B cell (primary cell): Measurements from ENCODE around the gene CNTN4. TPM values are rescaled to one million over a fixed set of nuclear protein-coding genes. Genes with fewer than 3 reads are reported as not detected.

ENCODE experiments used
- ATAC-seq: fragments of 200-7000 bp; cut with Tn5 transposase; one replicate; pipeline ENCODE4 v1.10.0; 2021; ENCODE audit warnings: low read depth, mild to moderate bottlenecking, moderate number of reproducible peaks, moderate library complexity
- CTCF ChIA-PET: fragments of 350-600 bp; sonication (Branson Sonifier 250); formaldehyde crosslinking; loops from one replicate; lab custom pipeline; 2021; ENCODE audit warnings: antibody characterized with exemption, inconsistent platforms; lab: Charles Lee
- POLR2A ChIA-PET: fragments of 350-600 bp; sonication (Branson Sonifier 250); formaldehyde crosslinking; loops from one replicate; lab custom pipeline; 2021; ENCODE audit warnings: antibody characterized with exemption; lab: Charles Lee
- DNase-seq: peaks from one replicate; pipeline ENCODE4 v3.0.0; 2013
- H2AFZ ChIP-seq: 2 replicates; pipeline ENCODE4 v1.6.1; 2012; ENCODE audit warnings: mild to moderate bottlenecking, low read depth, low read length; ENCODE audit not compliant: insufficient read depth, poor library complexity, severe bottlenecking
- H3K27ac ChIP-seq, 2 donors: 1 replicate in 1 of 2; 2 replicates in 1 of 2; pipeline ENCODE4 v1.5.1; 2012 to 2013; ENCODE audit warnings: low read length in 2 of 2, mild to moderate bottlenecking in 2 of 2, moderate library complexity in 1 of 2
- H3K27me3 ChIP-seq, 4 experiments: fragments of 200-600 bp in 1 of 4; sonication (generic) in 1 of 4; replicated peaks in 1 of 4; 1 replicate in 2 of 4; 2 replicates in 2 of 4; pipeline versions ENCODE4 v1.6.1 to v1.7.0; 2013 to 2016; ENCODE audit warnings: low read length in 3 of 4, mild to moderate bottlenecking in 2 of 4, mixed read lengths in 1 of 4, moderate library complexity in 1 of 4; ENCODE audit not compliant: insufficient read depth in 4 of 4, control insufficient read depth in 3 of 4; ENCODE audit errors: control extremely low read depth in 1 of 4
- H3K36me3 ChIP-seq, 2 experiments: replicated peaks in 1 of 2; 1 replicate in 1 of 2; 2 replicates in 1 of 2; pipeline versions ENCODE4 v1.6.1 to v1.7.1; 2013; ENCODE audit warnings: low read length in 1 of 2; ENCODE audit not compliant: insufficient read depth in 2 of 2, control insufficient read depth in 1 of 2; ENCODE audit errors: control extremely low read depth in 1 of 2, extremely low read depth in 1 of 2
- H3K4me1 ChIP-seq, 2 donors: fragments of 200-600 bp in 1 of 2; sonication (generic) in 1 of 2; 1 replicate in 1 of 2; 2 replicates in 1 of 2; pipeline versions ENCODE4 v1.5.1 to v1.6.1; 2013 to 2017; ENCODE audit warnings: low read length in 2 of 2; ENCODE audit not compliant: control insufficient read depth in 2 of 2, insufficient read depth in 2 of 2
- H3K4me2 ChIP-seq: replicated peaks from 2 replicates; pipeline ENCODE3; 2012; ENCODE audit warnings: mild to moderate bottlenecking, low read depth, low read length; ENCODE audit not compliant: poor library complexity, severe bottlenecking
- H3K4me3 ChIP-seq, 5 experiments: fragments of 200-600 bp in 1 of 5; sonication (generic) in 1 of 5; 1 replicate in 3 of 5; 2 replicates in 2 of 5; pipeline versions ENCODE4 v1.5.1 to v1.7.0; 2011 to 2016; ENCODE audit warnings: low read length in 4 of 5, mild to moderate bottlenecking in 4 of 5, low read depth in 2 of 5, control low read depth in 1 of 5, moderate library complexity in 1 of 5; ENCODE audit not compliant: insufficient read depth in 1 of 5; ENCODE audit errors: control extremely low read depth in 1 of 5, extremely low read depth in 1 of 5
- H3K79me2 ChIP-seq: fragments of 200-600 bp; sonication (generic); one replicate; pipeline ENCODE4 v1.6.0; 2016; ENCODE audit warnings: low read length; ENCODE audit not compliant: control insufficient read depth, insufficient read depth
- H3K9ac ChIP-seq: fragments of 200-600 bp; sonication (generic); 2 replicates; pipeline ENCODE4 v1.6.1; 2017; ENCODE audit warnings: mild to moderate bottlenecking, low read length, moderate library complexity
- H3K9me3 ChIP-seq, 3 donors: one replicate each; pipeline versions ENCODE4 v1.6.1 to v1.7.1; 2013; ENCODE audit warnings: low read length in 2 of 3; ENCODE audit not compliant: control insufficient read depth in 2 of 3, insufficient read depth in 1 of 3; ENCODE audit errors: control extremely low read depth in 1 of 3
- H4K20me1 ChIP-seq: 2 replicates; pipeline ENCODE4 v1.6.0; 2012; ENCODE audit warnings: mild to moderate bottlenecking, low read length; ENCODE audit not compliant: insufficient read depth, control insufficient read depth, poor library complexity, severe bottlenecking
- H3K27ac Mint-ChIP-seq: one replicate; pipeline ENCODE4 v1.8.0; 2021; ENCODE audit warnings: mixed read lengths
- H3K27me3 Mint-ChIP-seq: one replicate; pipeline ENCODE4 v1.8.0; 2021; ENCODE audit warnings: mixed read lengths
- H3K4me1 Mint-ChIP-seq: one replicate; pipeline ENCODE4 v1.8.0; 2021; ENCODE audit warnings: mixed read lengths
- H3K4me3 Mint-ChIP-seq: one replicate; pipeline ENCODE4 v1.8.0; 2021; ENCODE audit warnings: mixed read lengths
- H3K9me3 Mint-ChIP-seq: one replicate; pipeline ENCODE4 v1.8.0; 2022; ENCODE audit warnings: mixed read lengths; ENCODE audit not compliant: insufficient read depth
- CTCF ChIP-seq: fragments of 200-600 bp; IDR thresholded peaks from one replicate; pipeline ENCODE4 v1.8.0; 2022; ENCODE audit warnings: antibody characterized with exemption, mild to moderate bottlenecking
- EZH2 ChIP-seq: IDR thresholded peaks from 2 replicates; pipeline ENCODE4 v1.6.1; 2012; ENCODE audit warnings: borderline replicate concordance, low read depth, mild to moderate bottlenecking, moderate library complexity, low read length; ENCODE audit not compliant: insufficient read depth, poor library complexity, severe bottlenecking
- WGBS: methylation state at CpG from one replicate; pipeline ENCODE4 v1.1.5; 2013; ENCODE audit warnings: missing lambda C conversion rate; ENCODE audit not compliant: insufficient coverage; 5-methylcytosine and 5-hydroxymethylcytosine counted together
- intact Hi-C: fragments of 100-400 bp; cut with micrococcal nuclease; formaldehyde crosslinking; loops from one replicate; pipeline ENCODE4 v1.10.0; 2022
- polyA plus RNA-seq: library from polyadenylated mRNA; depleted of rRNA; stranded (reverse); fragments of >200 nt; gene quantifications from 2 replicates; pipeline ENCODE4 v1.2.3, GENCODE V29; 2012
- total RNA-seq, 2 donors: library from RNA; stranded (reverse); fragments of 120-200 nt in 1 of 2; gene quantifications; 1 replicate in 1 of 2; 2 replicates in 1 of 2; pipeline versions ENCODE4 v1.2.3 to v1.2.4, GENCODE V29; 2013 to 2022

The CNTN4 gene
- total and polyA plus RNA-seq, 2 donors (not counting 1 experiment from before 2014, with no cell fraction given), result 0.05 TPM; not detected in 1

GRCh38 chr3:2391896-2392295 is 293.2 kb downstream of the CNTN4 start:
- H3K27me3 Mint-ChIP-seq, result no peaks in the 10 kb centered on the region
- Histone ChIP-seq H3K9me3 (peaks cover 0 to 4% (median 0%) of the 10 kb centered on the region in 3 donors), H3K4me3 (no peak overlapping the region), H3K36me3 (no peaks in the 10 kb centered on the region), H3K27ac (no peak overlapping the region), H3K4me1 (no peaks in the 10 kb centered on the region), H3K4me2 (no peak overlapping the region), H2AFZ (no peak overlapping the region), H4K20me1 (no peaks in the 10 kb centered on the region), H3K79me2 (no peaks in the 10 kb centered on the region), H3K9ac (no peak overlapping the region), H3K27me3 (no peaks in the 10 kb centered on the region)
- DNase-seq (no peak), ATAC-seq (no peak)
- no peaks in the 10 kb centered on the region for H3K4me1 Mint-ChIP-seq
- no peak overlapping the region for H3K4me3 Mint-ChIP-seq
- peaks cover 3% of the 10 kb centered on the region for H3K9me3 Mint-ChIP-seq
- no peak for TF ChIP-seq EZH2
- no peak for TF ChIP-seq CTCF
- intact Hi-C loops, result no loop called here
- CTCF ChIA-PET, result no interaction called here
- WGBS, result no CpG with 5 or more reads among the region's 4 CpGs
- POLR2A ChIA-PET, result no interaction called here
- H3K27ac Mint-ChIP-seq, result no peak overlapping the region

GRCh38 chr3:2392981-2393380 is 294.3 kb downstream of the CNTN4 start:
- CTCF ChIA-PET, result no interaction called here
- no peaks in the 10 kb centered on the region for H4K20me1 ChIP-seq
- no peak for ATAC-seq
- peaks cover 0 to 4% (median 0%) of the 10 kb centered on the region in 3 donors for H3K9me3 ChIP-seq
- H3K4me2 ChIP-seq, result no peak overlapping the region
- POLR2A ChIA-PET, result no interaction called here
- no peaks in the 10 kb centered on the region for H3K36me3 ChIP-seq
- no peak overlapping the region for H2AFZ ChIP-seq
- no peak overlapping the region for H3K27ac ChIP-seq
- TF ChIP-seq EZH2, result no peak
- no peak for TF ChIP-seq CTCF
- intact Hi-C loops, result no loop called here
- peaks cover 3% of the 10 kb centered on the region for H3K9me3 Mint-ChIP-seq
- no peak overlapping the region for H3K27ac Mint-ChIP-seq
- no peaks in the 10 kb centered on the region for H3K27me3 ChIP-seq
- no peak overlapping the region for H3K4me3 Mint-ChIP-seq
- no peak overlapping the region for H3K4me3 ChIP-seq
- H3K4me1 ChIP-seq, result no peaks in the 10 kb centered on the region
- H3K27me3 Mint-ChIP-seq, result no peaks in the 10 kb centered on the region
- H3K79me2 ChIP-seq, result no peaks in the 10 kb centered on the region
- no CpG with 5 or more reads among the region's 3 CpGs for WGBS
- H3K4me1 Mint-ChIP-seq, result no peaks in the 10 kb centered on the region
- H3K9ac ChIP-seq, result no peak overlapping the region
- no peak for DNase-seq
